IPS-20b (cell line): ENCODE results near the gene SEMA7A.

ENCODE experiments used
- H3K27ac ChIP-seq: one replicate; pipeline ENCODE4 v1.5.1; 2013; ENCODE audit warnings: low read length
- H3K27me3 ChIP-seq: 2 replicates; pipeline ENCODE4 v1.6.1; 2013; ENCODE audit warnings: mild to moderate bottlenecking, low read length, inconsistent platforms; ENCODE audit not compliant: insufficient read depth
- H3K36me3 ChIP-seq: 2 replicates; pipeline ENCODE4 v1.6.1; 2013; ENCODE audit warnings: low read depth, mild to moderate bottlenecking, inconsistent platforms, low read length, moderate library complexity; ENCODE audit not compliant: insufficient read depth
- H3K4me1 ChIP-seq: 2 replicates; pipeline ENCODE4 v1.6.1; 2013; ENCODE audit warnings: mild to moderate bottlenecking, control low read depth, inconsistent platforms, low read length, moderate library complexity; ENCODE audit not compliant: insufficient read depth
- H3K4me3 ChIP-seq: 2 replicates; pipeline ENCODE4 v1.5.1; 2013; ENCODE audit warnings: mild to moderate bottlenecking, low read length, inconsistent platforms
- H3K9ac ChIP-seq: 2 replicates; pipeline ENCODE4 v1.6.1; 2013; ENCODE audit warnings: low read depth, mild to moderate bottlenecking, inconsistent platforms, low read length, moderate library complexity
- H3K9me3 ChIP-seq: 2 replicates; pipeline ENCODE4 v1.6.1; 2013; ENCODE audit warnings: mild to moderate bottlenecking, low read depth, low read length, inconsistent platforms; ENCODE audit not compliant: insufficient read depth

SEMA7A gene

DNA sequence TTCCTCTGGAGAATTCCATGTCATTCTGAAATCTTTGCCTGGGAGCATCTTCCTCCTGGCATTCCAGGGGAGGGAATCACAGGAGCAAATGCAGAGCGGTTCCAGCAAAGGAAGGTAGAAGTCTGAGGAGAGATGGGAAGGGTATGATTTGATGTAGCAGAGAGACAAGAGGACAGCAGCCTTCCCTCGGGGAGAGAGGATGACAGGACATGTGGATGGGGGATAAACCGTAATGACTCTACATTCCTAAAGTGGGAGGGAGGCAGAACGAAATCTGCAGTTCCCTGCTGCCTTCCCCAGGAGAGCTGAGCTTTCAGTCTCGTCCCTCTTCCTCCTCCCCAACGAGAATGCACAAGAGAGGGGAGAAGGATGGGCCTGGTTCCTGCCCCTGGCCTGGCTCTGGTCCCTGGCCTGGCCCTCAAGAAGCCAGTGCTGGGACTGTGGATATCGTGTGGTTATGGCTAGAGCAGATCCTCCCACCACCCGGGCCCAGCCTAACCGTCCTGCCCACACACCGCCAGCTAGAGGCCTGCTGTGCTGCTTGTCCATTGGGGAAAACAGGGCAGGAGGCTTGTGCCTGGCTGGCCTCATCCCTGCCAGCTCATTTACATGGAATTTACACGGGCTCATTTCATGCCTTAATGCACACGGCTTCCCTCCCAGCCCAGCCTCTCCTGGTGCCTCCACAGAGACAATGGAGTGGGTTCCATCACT is 26.6 kb downstream of the SEMA7A start:
- H3K36me3 ChIP-seq: peaks cover 13% of the 10 kb centered on the region
- no peaks in the 10 kb centered on the region for H3K9me3 ChIP-seq
- H3K27ac ChIP-seq: no peak overlapping the region
- no peak overlapping the region for H3K9ac ChIP-seq
- 0 out of 2 replicates have a peak, but pooled peaks cover 5% of the 10 kb centered on the region for H3K4me1 ChIP-seq
- H3K4me3 ChIP-seq: no peak overlapping the region
- no peaks in the 10 kb centered on the region for H3K27me3 ChIP-seq

DNA sequence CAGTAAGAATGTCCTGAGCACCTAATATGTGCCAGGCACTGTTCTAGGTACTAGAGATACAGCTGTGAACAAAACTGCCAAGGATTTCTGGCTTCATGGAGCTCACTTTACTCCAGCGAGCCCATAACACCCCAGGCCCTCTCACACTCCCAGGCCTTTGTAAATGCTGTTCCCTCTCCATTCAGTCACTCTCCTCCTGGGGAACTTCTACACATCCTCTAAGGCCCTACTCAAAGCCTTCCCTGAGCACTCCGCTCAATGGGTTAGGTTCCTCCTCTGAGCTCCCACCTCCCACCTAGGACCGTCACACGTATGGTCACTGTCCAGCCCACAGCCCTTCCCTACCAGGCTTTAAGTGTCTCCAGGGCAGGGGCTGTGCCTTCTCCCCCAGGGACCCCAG is 27.2 kb downstream of the SEMA7A start:
- H3K27me3 ChIP-seq: no peaks in the 10 kb centered on the region
- no peaks in the 10 kb centered on the region for H3K9me3 ChIP-seq
- H3K27ac ChIP-seq: no peak overlapping the region
- H3K36me3 ChIP-seq: peaks cover 9% of the 10 kb centered on the region
- no peak overlapping the region for H3K9ac ChIP-seq
- H3K4me1 ChIP-seq: 0 out of 2 replicates have a peak, but pooled peaks cover 5% of the 10 kb centered on the region
- no peak overlapping the region for H3K4me3 ChIP-seq

DNA sequence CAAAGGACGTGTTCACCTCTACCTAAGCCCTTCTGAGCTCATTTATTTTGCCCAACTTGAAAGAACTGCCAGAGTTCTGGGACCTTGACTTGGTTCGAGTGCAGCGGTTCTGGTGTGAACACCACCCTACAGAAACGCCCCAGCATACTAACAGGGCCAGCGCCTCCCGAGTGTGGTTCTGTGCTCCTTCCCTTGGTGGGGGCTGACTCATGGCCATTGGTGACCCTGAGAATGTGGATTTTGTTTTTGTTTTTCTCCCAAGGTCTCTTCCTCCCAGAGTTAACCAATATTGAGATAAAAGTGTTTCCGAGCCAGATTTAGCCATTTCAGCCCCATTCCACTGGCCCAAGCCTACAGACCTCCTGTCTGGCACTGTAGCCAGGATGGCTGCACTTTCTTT is 27.9 kb downstream of the SEMA7A start:
- Histone ChIP-seq H3K4me3 (no peak overlapping the region), H3K36me3 (peaks cover 2% of the 10 kb centered on the region; the same call in 1 of the 2 replicates), H3K27ac (no peak overlapping the region), H3K27me3 (no peaks in the 10 kb centered on the region), H3K9me3 (no peaks in the 10 kb centered on the region), H3K4me1 (peaks cover 8% of the 10 kb centered on the region; the same call in 1 of the 2 replicates), H3K9ac (no peak overlapping the region)

DNA sequence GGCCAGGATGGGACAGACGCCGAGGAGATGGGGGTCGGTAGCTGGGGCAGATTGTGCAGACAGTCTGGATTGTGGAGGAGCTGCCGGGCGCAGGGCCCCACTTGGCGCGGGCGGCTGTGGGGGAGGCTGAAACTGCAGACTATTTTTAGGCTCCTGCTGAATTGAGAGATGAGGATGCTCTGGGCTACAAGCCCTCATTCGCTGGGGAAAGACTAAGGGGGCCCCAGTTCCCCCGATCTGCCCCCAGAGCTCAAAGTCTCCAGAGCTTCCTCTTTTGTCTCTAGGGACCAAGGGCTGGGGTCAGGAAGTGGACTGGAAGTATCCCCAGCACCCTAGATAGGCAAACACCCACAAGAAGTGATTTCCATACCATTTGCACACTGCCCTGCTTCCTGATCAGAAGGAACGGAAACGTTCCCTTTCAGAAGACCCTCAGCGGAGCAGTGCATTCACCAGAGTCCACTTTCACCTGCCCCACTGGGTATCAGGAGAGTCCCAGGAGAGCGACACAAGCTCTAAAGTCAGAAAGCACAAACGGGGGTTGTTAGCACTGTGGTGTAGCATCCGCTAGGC is 29.7 kb downstream of the SEMA7A start:
- Histone ChIP-seq H3K27ac (no peak overlapping the region), H3K4me1 (peaks cover 8% of the 10 kb centered on the region; the same call in 1 of the 2 replicates), H3K9ac (no peak overlapping the region), H3K9me3 (no peaks in the 10 kb centered on the region), H3K27me3 (no peaks in the 10 kb centered on the region), H3K36me3 (no peaks in the 10 kb centered on the region), H3K4me3 (no peak overlapping the region)

DNA sequence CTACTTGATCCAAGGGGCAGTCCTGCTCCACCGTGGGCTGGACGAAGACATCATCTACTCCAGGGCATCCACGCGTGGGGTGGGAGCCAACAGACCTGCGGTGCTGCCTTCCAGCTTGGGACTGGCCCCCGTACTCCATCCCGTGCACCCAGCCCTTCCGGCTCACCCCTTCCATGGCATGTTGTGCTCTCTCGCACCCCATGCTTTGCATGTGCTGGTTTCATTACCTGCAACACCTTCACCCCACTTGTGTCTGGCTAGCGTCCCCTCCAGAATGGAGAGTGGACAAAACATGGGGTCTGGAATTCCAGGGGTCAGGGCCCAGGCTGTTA is 30.2 kb downstream of the SEMA7A start:
- Histone ChIP-seq H3K4me1 (peaks cover 8% of the 10 kb centered on the region; the same call in 1 of the 2 replicates), H3K36me3 (no peaks in the 10 kb centered on the region), H3K4me3 (no peak overlapping the region), H3K27me3 (no peaks in the 10 kb centered on the region), H3K27ac (no peak overlapping the region), H3K9me3 (no peaks in the 10 kb centered on the region), H3K9ac (no peak overlapping the region)

DNA sequence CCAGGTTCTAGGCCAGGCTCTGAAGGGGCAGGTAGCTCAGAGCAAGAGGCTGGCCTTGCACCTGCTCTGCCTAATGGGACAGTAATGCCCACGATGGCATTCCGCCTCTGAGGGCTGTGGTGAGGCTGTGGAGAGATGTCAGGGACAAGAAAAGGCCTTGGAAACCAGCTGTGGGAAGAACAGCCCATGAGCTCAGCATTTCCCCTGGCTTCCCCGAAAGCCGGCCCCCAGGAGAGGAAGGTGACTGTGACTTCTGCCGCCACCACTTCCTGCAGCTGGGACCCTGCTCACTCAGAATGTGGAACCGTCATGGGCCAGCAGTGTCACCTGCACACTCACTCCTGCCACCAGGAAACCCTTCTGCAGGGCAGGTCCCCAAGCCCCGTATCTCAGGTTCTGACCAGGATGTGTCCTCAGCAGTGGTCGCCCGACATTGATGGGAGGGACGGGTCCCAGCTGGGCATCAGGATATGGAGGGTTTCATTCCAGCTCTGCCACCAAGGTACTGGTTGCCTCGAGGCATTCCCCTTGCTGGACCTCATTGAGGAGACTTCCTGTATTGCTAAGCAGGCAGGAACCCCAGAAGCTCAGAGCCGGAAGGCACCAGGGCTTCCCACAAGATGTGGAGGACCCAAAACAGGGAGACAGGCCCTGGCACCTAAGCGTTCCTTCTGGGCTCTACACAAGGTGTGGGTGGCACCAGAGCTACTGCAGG is 30.7 kb downstream of the SEMA7A start:
- Histone ChIP-seq H3K27ac (no peak overlapping the region), H3K36me3 (no peaks in the 10 kb centered on the region), H3K27me3 (no peaks in the 10 kb centered on the region), H3K9me3 (no peaks in the 10 kb centered on the region), H3K4me1 (peaks cover 8% of the 10 kb centered on the region; the same call in 1 of the 2 replicates), H3K4me3 (no peak overlapping the region), H3K9ac (no peak overlapping the region)

DNA sequence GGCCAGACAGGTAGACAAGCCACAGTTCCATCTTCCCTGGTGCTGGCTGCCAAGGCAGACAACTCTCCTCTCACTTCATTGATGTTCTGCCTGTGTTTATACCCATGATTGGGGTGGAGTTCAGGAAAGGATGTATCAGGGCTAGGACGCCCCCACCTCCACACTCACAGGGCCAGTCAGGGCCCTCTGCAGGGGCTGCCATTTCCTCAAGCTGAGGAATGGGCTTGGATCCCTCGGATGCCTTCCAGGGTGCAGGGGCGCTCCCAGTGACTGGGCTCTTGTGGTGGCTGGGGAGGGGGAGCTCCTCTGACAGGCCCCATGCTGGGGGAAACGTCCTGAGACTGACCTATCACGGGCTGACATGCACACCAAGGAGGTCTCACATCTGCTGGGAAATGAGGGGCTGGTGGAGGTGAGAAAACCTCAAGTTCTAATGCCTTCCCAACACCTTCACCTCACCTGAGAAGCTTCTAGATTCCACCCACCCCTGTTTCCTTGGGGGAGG is 31.4 kb downstream of the SEMA7A start:
- Histone ChIP-seq H3K9ac (no peak overlapping the region), H3K4me3 (no peak overlapping the region), H3K4me1 (peaks cover 8% of the 10 kb centered on the region; the same call in 1 of the 2 replicates), H3K27ac (no peak overlapping the region), H3K36me3 (no peaks in the 10 kb centered on the region), H3K27me3 (no peaks in the 10 kb centered on the region), H3K9me3 (no peaks in the 10 kb centered on the region)

DNA sequence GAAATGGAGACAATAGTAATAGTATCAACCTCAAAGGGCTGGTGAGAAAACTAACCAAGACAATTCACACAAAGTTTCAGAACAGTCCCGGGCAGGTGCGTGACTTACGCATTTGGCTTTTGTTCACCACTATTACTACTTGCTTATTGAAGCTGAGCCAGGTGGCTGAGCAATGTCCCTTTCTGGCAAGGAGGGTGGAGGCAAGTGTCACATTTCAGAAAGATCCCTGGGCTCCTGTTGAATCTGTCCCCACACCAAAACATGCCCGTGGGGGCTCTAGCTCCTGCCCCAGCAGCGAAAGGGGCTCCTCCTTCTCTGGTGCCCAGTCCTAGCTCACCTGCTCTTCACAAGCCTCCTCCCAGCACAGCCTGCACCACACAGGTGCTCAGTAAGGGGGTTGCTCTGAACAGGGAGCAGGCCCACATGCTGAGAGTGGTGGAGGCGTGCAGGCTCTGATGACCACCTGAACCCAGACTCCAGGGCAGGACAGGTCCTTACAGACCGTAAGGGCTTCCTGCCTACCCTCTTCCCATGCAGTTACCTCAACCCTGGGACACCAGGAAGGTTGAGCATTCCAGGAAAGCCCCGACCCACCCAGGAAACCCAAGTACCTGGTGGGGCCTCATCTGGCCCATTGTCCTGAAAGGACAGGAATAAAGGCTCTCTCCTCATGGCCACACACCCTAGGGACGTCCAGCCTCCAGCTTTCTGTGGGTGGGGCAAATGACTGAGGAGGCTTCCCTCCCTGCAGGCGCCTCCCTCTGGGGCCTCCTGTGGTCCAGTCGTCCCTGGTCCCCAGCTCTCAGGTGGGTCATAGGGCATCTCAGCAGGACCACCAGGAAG is 32.6 kb downstream of the SEMA7A start:
- no peak overlapping the region for H3K4me3 ChIP-seq
- no peak overlapping the region for H3K27ac ChIP-seq
- H3K36me3 ChIP-seq: no peaks in the 10 kb centered on the region
- H3K9ac ChIP-seq: no peak overlapping the region
- H3K9me3 ChIP-seq: no peaks in the 10 kb centered on the region
- peaks cover 7% of the 10 kb centered on the region; the same call in 1 of the 2 replicates for H3K4me1 ChIP-seq
- no peaks in the 10 kb centered on the region for H3K27me3 ChIP-seq

DNA sequence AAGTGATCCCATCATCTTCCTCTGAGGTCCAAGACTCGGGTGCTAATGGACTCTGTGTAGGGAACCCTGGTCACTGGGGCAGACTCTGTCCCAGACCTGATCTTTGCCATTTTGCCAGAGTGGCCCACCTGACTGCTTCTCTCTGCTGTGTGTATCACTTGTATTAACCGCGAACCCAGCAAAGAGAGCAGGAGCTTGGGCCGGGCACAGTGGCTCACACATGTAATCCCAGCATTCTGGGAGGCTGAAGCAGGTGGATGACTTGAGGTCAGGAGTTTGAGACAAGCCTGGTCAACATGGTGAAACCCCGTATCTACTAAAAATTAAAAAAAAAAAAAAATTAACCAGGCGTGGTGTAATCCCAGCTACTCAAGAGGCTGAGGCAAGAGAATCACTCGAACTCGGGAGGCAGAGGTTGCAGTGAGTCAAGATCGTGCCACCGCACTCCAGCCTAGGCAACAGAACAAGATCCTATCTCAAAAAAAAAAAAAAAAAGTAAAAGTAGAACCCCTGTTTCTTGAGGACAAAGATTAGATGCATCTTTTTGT is 33.4 kb downstream of the SEMA7A start:
- Histone ChIP-seq H3K27ac (no peak overlapping the region), H3K4me1 (peaks cover 7% of the 10 kb centered on the region; the same call in 1 of the 2 replicates), H3K4me3 (no peak overlapping the region)

DNA sequence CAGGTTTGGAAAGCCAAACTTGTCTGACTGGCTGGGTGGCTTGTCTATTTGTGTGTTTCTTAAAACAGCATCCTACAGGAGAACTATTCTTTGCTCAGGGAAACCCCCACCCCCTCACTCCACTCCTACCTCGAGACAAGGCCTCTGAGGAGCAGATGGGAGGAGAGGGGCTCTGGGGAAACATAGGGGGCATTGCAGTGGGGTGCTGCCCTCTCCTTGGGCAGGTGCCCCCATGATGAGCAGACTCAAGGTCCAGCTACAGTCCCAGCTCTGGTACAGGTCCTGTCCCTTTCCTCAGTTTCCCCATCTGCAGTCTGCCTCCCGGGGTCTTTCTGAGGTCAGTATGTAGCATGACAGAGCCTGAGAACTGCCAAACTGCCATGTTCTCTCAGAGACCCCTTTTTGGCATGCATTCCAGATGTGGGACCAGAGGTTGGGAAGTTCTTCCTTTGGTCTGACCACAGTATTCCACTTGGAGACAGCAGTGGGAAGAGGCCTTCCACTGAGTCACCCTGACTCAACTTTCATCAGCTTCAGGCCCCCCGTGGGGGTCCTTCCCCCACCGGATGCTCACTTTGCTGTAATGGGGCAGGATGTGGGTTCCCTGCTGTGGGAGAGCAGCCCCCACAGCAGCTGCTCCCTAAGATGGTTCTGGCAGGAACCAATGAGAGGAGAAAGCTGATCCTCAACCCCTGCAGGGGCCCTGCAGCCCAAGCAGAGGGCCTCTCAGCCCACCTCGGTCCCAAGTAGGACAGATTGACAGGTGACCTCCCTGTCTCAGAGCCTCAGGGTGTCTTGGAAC is 34.0 kb downstream of the SEMA7A start:
- H3K9ac ChIP-seq: no peak overlapping the region
- H3K27me3 ChIP-seq: no peaks in the 10 kb centered on the region
- H3K4me3 ChIP-seq: no peak overlapping the region
- no peaks in the 10 kb centered on the region for H3K36me3 ChIP-seq
- H3K27ac ChIP-seq: no peak overlapping the region
- H3K4me1 ChIP-seq: peaks cover 7% of the 10 kb centered on the region; the same call in 1 of the 2 replicates
- no peaks in the 10 kb centered on the region for H3K9me3 ChIP-seq

More for the DNA sequence above, 33.4 kb downstream of the SEMA7A start:
- H3K27me3 ChIP-seq: no peaks in the 10 kb centered on the region
- no peaks in the 10 kb centered on the region for H3K36me3 ChIP-seq
- H3K9ac ChIP-seq: no peak overlapping the region
- H3K9me3 ChIP-seq: no peaks in the 10 kb centered on the region
